Astrocyte of the spinal cord (primary cell): ENCODE measurements around the gene FGF14.

ENCODE experiments used
- DNase-seq: peaks from one replicate; pipeline ENCODE4 v3.0.0; 2011; ENCODE audit warnings: low read depth, low spot score
- H3K4me3 ChIP-seq: 2 replicates; pipeline ENCODE4 v1.5.1; 2011; ENCODE audit warnings: low read depth, mild to moderate bottlenecking, low read length, moderate library complexity
- in situ Hi-C: cut with HindIII; loops from 2 replicates; pipeline ENCODE4 v1.10.0; 2017; ENCODE audit warnings: low sequenced_read_pairs
- TF ChIP-seq, protein P1 (sequence below): IDR thresholded peaks from 2 replicates; pipeline ENCODE4 v1.5.1; 2012; ENCODE audit warnings: low read depth, mild to moderate bottlenecking, low read length, inconsistent platforms

Gene FGF14

GRCh38 chr13:102354011-102354410 lies 47.8 kb downstream of the FGF14 start:
- DNase-seq, result no peak
- TF ChIP-seq, protein P1, sequence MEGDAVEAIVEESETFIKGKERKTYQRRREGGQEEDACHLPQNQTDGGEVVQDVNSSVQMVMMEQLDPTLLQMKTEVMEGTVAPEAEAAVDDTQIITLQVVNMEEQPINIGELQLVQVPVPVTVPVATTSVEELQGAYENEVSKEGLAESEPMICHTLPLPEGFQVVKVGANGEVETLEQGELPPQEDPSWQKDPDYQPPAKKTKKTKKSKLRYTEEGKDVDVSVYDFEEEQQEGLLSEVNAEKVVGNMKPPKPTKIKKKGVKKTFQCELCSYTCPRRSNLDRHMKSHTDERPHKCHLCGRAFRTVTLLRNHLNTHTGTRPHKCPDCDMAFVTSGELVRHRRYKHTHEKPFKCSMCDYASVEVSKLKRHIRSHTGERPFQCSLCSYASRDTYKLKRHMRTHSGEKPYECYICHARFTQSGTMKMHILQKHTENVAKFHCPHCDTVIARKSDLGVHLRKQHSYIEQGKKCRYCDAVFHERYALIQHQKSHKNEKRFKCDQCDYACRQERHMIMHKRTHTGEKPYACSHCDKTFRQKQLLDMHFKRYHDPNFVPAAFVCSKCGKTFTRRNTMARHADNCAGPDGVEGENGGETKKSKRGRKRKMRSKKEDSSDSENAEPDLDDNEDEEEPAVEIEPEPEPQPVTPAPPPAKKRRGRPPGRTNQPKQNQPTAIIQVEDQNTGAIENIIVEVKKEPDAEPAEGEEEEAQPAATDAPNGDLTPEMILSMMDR, result no peak
- in situ Hi-C loops, result no loop called here
- H3K4me3 ChIP-seq, result no peak overlapping the region

DNA sequence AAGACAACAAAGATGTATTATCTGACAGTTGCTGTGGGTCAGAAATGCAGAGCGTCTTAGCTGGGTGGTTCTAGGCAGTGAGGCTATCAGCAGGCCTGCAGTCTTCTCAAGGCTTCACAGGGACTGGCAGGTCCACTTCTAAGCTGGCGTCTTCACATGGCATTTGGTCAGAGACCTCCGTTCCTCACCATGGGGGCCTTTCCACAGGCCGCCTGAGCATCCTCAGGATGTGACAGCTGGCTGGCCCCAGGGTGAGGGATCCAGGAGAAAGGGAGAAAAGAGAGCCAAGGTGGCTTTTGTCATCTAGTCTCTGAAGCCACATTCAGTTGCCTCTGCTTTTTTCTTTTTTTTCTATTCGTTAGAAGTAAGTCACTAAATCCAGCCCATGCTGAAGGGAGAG lies 50.3 kb downstream of the FGF14 start:
- TF ChIP-seq, protein P1, result no peak
- in situ Hi-C loops, result no loop called here
- no peak overlapping the region for H3K4me3 ChIP-seq
- no peak for DNase-seq

GRCh38 chr13:102347490-102347889 lies 54.4 kb downstream of the FGF14 start:
- in situ Hi-C loops, result no loop called here
- TF ChIP-seq, protein P1, result no peak
- no peak for DNase-seq
- H3K4me3 ChIP-seq, result no peak overlapping the region

- TF ChIP-seq, protein P1, result no peak
- DNase-seq, result no peak
Observed at GRCh38 chr13:102346769-102347168, 55.1 kb downstream of the FGF14 start.

GRCh38 chr13:102344410-102344809 lies 57.4 kb downstream of the FGF14 start:
- in situ Hi-C loops, result no loop called here
- TF ChIP-seq, protein P1, result no peak
- DNase-seq, result no peak

More at GRCh38 chr13:102346769-102347168, 55.1 kb downstream of the FGF14 start:
- no peak overlapping the region for H3K4me3 ChIP-seq
- in situ Hi-C loops, result no loop called here

GRCh38 chr13:102333320-102334198 lies 68.3 kb downstream of the FGF14 start:
- H3K4me3 ChIP-seq, result no peak overlapping the region
- in situ Hi-C loops, result no loop called here

More at GRCh38 chr13:102344410-102344809, 57.4 kb downstream of the FGF14 start:
- H3K4me3 ChIP-seq, result no peak overlapping the region

More at GRCh38 chr13:102333320-102334198, 68.3 kb downstream of the FGF14 start:
- DNase-seq, result no peak
- TF ChIP-seq, protein P1, result no peak
